Heart left ventricle (tissue), 13 donors: ENCODE data around the gene SLC22A14.

Source experiments
- CTCF ChIP-seq, 12 donors: fragments of 200-600 bp; sonication (generic) in 4 of 12; IDR thresholded peaks; one replicate each; pipeline versions ENCODE4 v1.5.0 to v1.8.0; 2018 to 2022; ENCODE audit warnings: antibody characterized with exemption in 12 of 12, mild to moderate bottlenecking in 5 of 12
- POLR2A ChIP-seq, 2 donors: fragments of 450-650 bp; IDR thresholded peaks; one replicate each; pipeline ENCODE4 v1.6.1; 2017; ENCODE audit warnings: antibody characterized with exemption in 2 of 2, mild to moderate bottlenecking in 2 of 2, moderate library complexity in 2 of 2
- donor health status: ischemic (EF 13 %, LVEDD 7.1; RV severe dilation, severe dysfunction).
- donor health status: DM: no; HTN: yes; CAD: no.
- donor health status: DM: no; HTN: no; CAD: no.
- donor health status: ischemic (EF 25% LVEDD 6.9; RV normal size, moderate dysfunction).
- donor health status: ischemic (EF 25% LVEDD 5.7; RV mildly dilated, moderate dysfunction).
- donor health status: ischemic (EF 35%, LVEDD 5.7; RV mildly dilated, moderate dysfunction).
- donor health status: nonischemic (EF 11% LVEDD 7.7; RV severe dilation, severe dysfunction).
- donor health status: DM: yes; HTN: yes; CAD: no.
- donor health status: PGD.
- donor health status: ischemic (EF 29% LVEDD 5.4; RV normal size, mild dysfunction).
- donor health status: nonischemic (EF 23%, LVEDD 6.1; RV moderate dilation, normal function).

GRCh38 chr3:38364721-38365400, 82.8 kb downstream of the SLC22A14 start:
- TF ChIP-seq CTCF (IDR thresholded peaks at IDR 0.05) (no peak), POLR2A (IDR thresholded peaks at IDR 0.05) (no peak)
